ENCODE data around the gene FOXN1.

Gene FOXN1

GRCh38 chr17:28523186-28523585 lies 17.0 kb downstream of the FOXN1 start:
- DNase-seq (ENCODE audit: low read depth, low spot score): no peak
- H3K4me1 ChIP-seq (ENCODE audit: insufficient read depth, insufficient read length): peaks cover 16% of the 10 kb centered on the region
- no peak for TF ChIP-seq SUZ12 (IDR thresholded peaks at IDR 0.05; ENCODE audit: extremely low read depth, insufficient read depth, insufficient read length)
- no peak for TF ChIP-seq ZNF274 (IDR thresholded peaks at IDR 0.05; ENCODE audit: low read depth, low read length)
- no peak for TF ChIP-seq YY1 (IDR thresholded peaks at IDR 0.05; ENCODE audit: insufficient read depth, insufficient read length)

GRCh38 chr17:28523876-28524275 lies 17.7 kb downstream of the FOXN1 start:
- peaks cover 16% of the 10 kb centered on the region for H3K4me1 ChIP-seq (ENCODE audit: insufficient read depth, insufficient read length)
- H3K36me3 ChIP-seq (ENCODE audit: insufficient read depth, insufficient read length, low read length): no peaks in the 10 kb centered on the region
- DNase-seq (ENCODE audit: low read depth, low spot score): no peak
- no peaks in the 10 kb centered on the region for H3K9me3 ChIP-seq (ENCODE audit: insufficient read depth, low read length)
- TF ChIP-seq SUZ12 (IDR thresholded peaks at IDR 0.05; ENCODE audit: extremely low read depth, insufficient read depth, insufficient read length) (no peak), ZNF274 (IDR thresholded peaks at IDR 0.05; ENCODE audit: low read depth, low read length) (no peak), YY1 (IDR thresholded peaks at IDR 0.05; ENCODE audit: insufficient read depth, insufficient read length) (no peak)
- no peak overlapping the region for H3K9ac ChIP-seq (ENCODE audit: insufficient read length, low read depth)
- no peaks in the 10 kb centered on the region for H3K27me3 ChIP-seq (ENCODE audit: insufficient read depth, insufficient read length)
- H3K4me3 ChIP-seq (ENCODE audit: insufficient read length, low read depth): no peak overlapping the region

More at GRCh38 chr17:28523186-28523585, 17.0 kb downstream of the FOXN1 start:
- H3K4me3 ChIP-seq (ENCODE audit: insufficient read length, low read depth): no peak overlapping the region
- H3K27me3 ChIP-seq (ENCODE audit: insufficient read depth, insufficient read length): no peaks in the 10 kb centered on the region
- H3K9ac ChIP-seq (ENCODE audit: insufficient read length, low read depth): no peak overlapping the region
- no peaks in the 10 kb centered on the region for H3K9me3 ChIP-seq (ENCODE audit: insufficient read depth, low read length)
- H3K36me3 ChIP-seq (ENCODE audit: insufficient read depth, insufficient read length, low read length): no peaks in the 10 kb centered on the region

DNA sequence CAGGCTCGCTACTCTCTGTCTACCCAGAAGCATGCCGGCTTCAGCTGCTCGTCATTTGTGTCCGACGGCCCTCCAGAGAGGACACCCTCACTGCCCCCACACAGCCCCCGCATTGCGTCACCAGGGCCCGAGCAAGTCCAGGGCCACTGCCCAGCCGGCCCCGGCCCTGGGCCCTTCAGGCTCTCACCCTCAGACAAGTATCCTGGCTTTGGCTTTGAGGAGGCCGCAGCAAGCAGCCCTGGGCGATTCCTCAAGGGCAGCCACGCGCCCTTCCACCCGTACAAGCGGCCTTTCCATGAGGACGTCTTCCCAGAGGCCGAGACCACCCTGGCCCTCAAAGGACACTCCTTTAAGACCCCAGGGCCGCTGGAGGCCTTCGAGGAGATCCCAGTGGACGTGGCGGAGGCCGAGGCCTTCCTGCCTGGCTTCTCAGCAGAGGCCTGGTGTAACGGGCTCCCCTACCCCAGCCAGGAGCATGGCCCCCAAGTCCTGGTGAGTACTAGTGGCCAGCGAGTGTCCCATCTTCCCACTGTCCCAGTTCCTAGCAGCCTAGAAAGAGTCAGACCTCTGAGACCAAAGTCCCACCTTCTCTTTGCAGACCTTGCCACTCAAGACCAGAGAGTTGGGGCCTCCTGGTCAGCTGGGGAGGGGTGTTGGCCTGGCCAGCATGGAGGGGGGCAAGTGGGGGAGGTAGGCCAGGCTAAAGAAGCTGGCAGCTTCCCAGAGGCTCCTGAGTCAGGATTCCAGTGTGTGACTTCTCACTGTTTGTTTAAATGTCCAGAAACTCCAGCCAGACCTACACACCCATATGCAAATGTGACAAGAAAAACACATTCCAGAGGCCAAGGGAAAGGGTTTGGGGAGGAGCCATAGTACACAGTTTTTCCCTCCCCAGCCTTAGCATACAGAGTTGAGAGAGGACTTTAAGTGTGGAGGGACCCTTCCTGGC lies 18.6 kb downstream of the FOXN1 start:
- no peaks in the 10 kb centered on the region for H3K9me3 ChIP-seq (ENCODE audit: insufficient read depth, low read length)
- no peak for DNase-seq (ENCODE audit: low read depth, low spot score)
- TF ChIP-seq YY1 (IDR thresholded peaks at IDR 0.05; ENCODE audit: insufficient read depth, insufficient read length): no peak
- TF ChIP-seq ZNF274 (IDR thresholded peaks at IDR 0.05; ENCODE audit: low read depth, low read length): no peak
- no peak for TF ChIP-seq SUZ12 (IDR thresholded peaks at IDR 0.05; ENCODE audit: extremely low read depth, insufficient read depth, insufficient read length)
- no peaks in the 10 kb centered on the region for H3K36me3 ChIP-seq (ENCODE audit: insufficient read depth, insufficient read length, low read length)
- H3K4me3 ChIP-seq (ENCODE audit: insufficient read length, low read depth): no peak overlapping the region
- H3K9ac ChIP-seq (ENCODE audit: insufficient read length, low read depth): no peak overlapping the region
- H3K4me1 ChIP-seq (ENCODE audit: insufficient read depth, insufficient read length): peaks cover 16% of the 10 kb centered on the region
- H3K27me3 ChIP-seq (ENCODE audit: insufficient read depth, insufficient read length): no peaks in the 10 kb centered on the region

DNA sequence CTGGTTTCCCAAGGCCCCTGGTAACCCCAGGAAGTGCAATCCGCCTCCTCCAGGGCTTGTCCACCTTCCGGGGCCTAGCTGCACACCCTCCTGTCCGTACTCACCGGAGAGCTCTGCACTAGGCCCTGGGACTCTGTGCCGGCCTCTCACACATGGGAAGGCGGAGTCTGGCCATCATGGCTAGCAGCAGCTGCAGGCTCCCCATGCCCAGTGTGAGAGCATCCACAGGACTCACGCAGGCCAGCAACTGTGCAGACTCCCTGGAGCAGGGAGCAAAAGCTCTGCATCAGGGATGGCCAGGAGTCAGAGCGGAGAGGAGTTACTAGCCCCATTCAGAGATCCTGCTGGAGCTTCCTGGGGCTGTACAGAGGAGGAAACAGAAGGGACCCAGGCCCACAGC lies 20.2 kb downstream of the FOXN1 start:
- Histone ChIP-seq H3K4me3 (ENCODE audit: insufficient read length, low read depth) (no peak overlapping the region), H3K27me3 (ENCODE audit: insufficient read depth, insufficient read length) (no peaks in the 10 kb centered on the region), H3K9ac (ENCODE audit: insufficient read length, low read depth) (no peak overlapping the region), H3K4me1 (ENCODE audit: insufficient read depth, insufficient read length) (peaks cover 13% of the 10 kb centered on the region), H3K9me3 (ENCODE audit: insufficient read depth, low read length) (no peaks in the 10 kb centered on the region), H3K36me3 (ENCODE audit: insufficient read depth, insufficient read length, low read length) (no peaks in the 10 kb centered on the region)
- DNase-seq (ENCODE audit: low read depth, low spot score): no peak
- TF ChIP-seq SUZ12 (IDR thresholded peaks at IDR 0.05; ENCODE audit: extremely low read depth, insufficient read depth, insufficient read length) (no peak), ZNF274 (IDR thresholded peaks at IDR 0.05; ENCODE audit: low read depth, low read length) (no peak), YY1 (IDR thresholded peaks at IDR 0.05; ENCODE audit: insufficient read depth, insufficient read length) (no peak)

GRCh38 chr17:28527181-28527681 lies 21.1 kb downstream of the FOXN1 start:
- Histone ChIP-seq H3K27me3 (ENCODE audit: insufficient read depth, insufficient read length) (no peaks in the 10 kb centered on the region), H3K4me3 (ENCODE audit: insufficient read length, low read depth) (no peak overlapping the region), H3K36me3 (ENCODE audit: insufficient read depth, insufficient read length, low read length) (no peaks in the 10 kb centered on the region), H3K9ac (ENCODE audit: insufficient read length, low read depth) (no peak overlapping the region), H3K9me3 (ENCODE audit: insufficient read depth, low read length) (no peaks in the 10 kb centered on the region), H3K4me1 (ENCODE audit: insufficient read depth, insufficient read length) (peaks cover 10% of the 10 kb centered on the region)
- no peak for DNase-seq (ENCODE audit: low read depth, low spot score)
- TF ChIP-seq YY1 (IDR thresholded peaks at IDR 0.05; ENCODE audit: insufficient read depth, insufficient read length): no peak
- no peak for TF ChIP-seq SUZ12 (IDR thresholded peaks at IDR 0.05; ENCODE audit: extremely low read depth, insufficient read depth, insufficient read length)
- no peak for TF ChIP-seq ZNF274 (IDR thresholded peaks at IDR 0.05; ENCODE audit: low read depth, low read length)

- H3K36me3 ChIP-seq (ENCODE audit: insufficient read depth, insufficient read length, low read length): no peaks in the 10 kb centered on the region
- H3K4me1 ChIP-seq (ENCODE audit: insufficient read depth, insufficient read length): peaks cover 10% of the 10 kb centered on the region
- no peaks in the 10 kb centered on the region for H3K27me3 ChIP-seq (ENCODE audit: insufficient read depth, insufficient read length)
- H3K9me3 ChIP-seq (ENCODE audit: insufficient read depth, low read length): no peaks in the 10 kb centered on the region
- H3K4me3 ChIP-seq (ENCODE audit: insufficient read length, low read depth): no peak overlapping the region
- no peak overlapping the region for H3K9ac ChIP-seq (ENCODE audit: insufficient read length, low read depth)
- TF ChIP-seq YY1 (IDR thresholded peaks at IDR 0.05; ENCODE audit: insufficient read depth, insufficient read length) (no peak), SUZ12 (IDR thresholded peaks at IDR 0.05; ENCODE audit: extremely low read depth, insufficient read depth, insufficient read length) (no peak), ZNF274 (IDR thresholded peaks at IDR 0.05; ENCODE audit: low read depth, low read length) (no peak)
- no peak for DNase-seq (ENCODE audit: low read depth, low spot score)
Observed at GRCh38 chr17:28527859-28528258, 21.7 kb downstream of the FOXN1 start.

DNA sequence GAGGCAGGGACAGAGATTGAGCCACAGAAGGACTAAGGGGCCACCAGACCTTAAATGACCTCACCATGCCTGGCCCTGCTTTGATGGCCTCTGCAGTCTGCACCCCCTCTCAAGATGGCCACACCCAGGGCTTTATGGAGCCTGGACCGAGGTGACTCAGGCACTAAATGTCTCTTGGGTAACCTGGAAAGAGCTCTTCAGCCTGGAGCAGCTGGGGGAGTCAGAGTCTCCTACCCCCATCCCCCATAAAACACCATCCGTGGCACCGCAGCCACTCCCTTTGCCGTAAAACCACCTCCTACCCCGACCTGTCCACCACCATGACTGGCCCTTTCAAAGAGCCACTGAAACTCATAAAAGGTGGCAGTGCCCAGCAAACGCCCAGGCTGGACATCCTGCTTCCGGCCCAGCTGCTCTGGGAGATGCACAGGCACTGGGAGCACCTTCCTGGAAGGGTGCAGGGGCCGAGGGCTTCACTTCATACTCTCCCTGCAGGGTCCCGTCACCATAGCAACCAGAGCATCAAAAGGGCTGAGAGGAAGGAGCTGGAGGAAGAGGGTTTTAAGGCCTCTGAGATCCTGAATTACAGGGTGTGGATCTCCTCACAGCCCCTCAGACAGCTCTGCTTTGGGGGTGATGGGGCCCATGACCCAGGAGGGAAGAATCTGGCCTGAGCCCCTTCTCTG lies 22.3 kb downstream of the FOXN1 start:
- Histone ChIP-seq H3K4me1 (ENCODE audit: insufficient read depth, insufficient read length) (peaks cover 10% of the 10 kb centered on the region), H3K27me3 (ENCODE audit: insufficient read depth, insufficient read length) (no peaks in the 10 kb centered on the region), H3K4me3 (ENCODE audit: insufficient read length, low read depth) (no peak overlapping the region), H3K9me3 (ENCODE audit: insufficient read depth, low read length) (no peaks in the 10 kb centered on the region), H3K36me3 (ENCODE audit: insufficient read depth, insufficient read length, low read length) (no peaks in the 10 kb centered on the region), H3K9ac (ENCODE audit: insufficient read length, low read depth) (no peak overlapping the region)
- TF ChIP-seq ZNF274 (IDR thresholded peaks at IDR 0.05; ENCODE audit: low read depth, low read length) (no peak), SUZ12 (IDR thresholded peaks at IDR 0.05; ENCODE audit: extremely low read depth, insufficient read depth, insufficient read length) (no peak), YY1 (IDR thresholded peaks at IDR 0.05; ENCODE audit: insufficient read depth, insufficient read length) (no peak)
- DNase-seq (ENCODE audit: low read depth, low spot score): no peak

All from NT2/D1 (cell line).